Liver (tissue), 9 donors: ENCODE data around the gene SLIT1. TPM values are rescaled to one million over a fixed set of nuclear protein-coding genes. Genes with fewer than 3 reads are reported as not detected.

ENCODE experiments used
- DNase-seq: peaks from one replicate; pipeline ENCODE4 v3.0.0-alpha.2; 2017; ENCODE audit warnings: low spot score
- H3K27ac ChIP-seq, 2 donors: one replicate each; pipeline ENCODE4 v1.7.0; 2013; ENCODE audit warnings: inconsistent platforms in 2 of 2, low read length in 2 of 2, control low read depth in 1 of 2, low read depth in 1 of 2, mild to moderate bottlenecking in 1 of 2
- H3K27me3 ChIP-seq, 4 donors: one replicate each; pipeline versions ENCODE4 v1.6.1 to v1.7.0; 2013; ENCODE audit warnings: low read length in 3 of 4, inconsistent platforms in 1 of 4, mild to moderate bottlenecking in 1 of 4, moderate library complexity in 1 of 4; ENCODE audit not compliant: control insufficient read depth in 4 of 4, insufficient read depth in 4 of 4
- H3K36me3 ChIP-seq, 4 donors: one replicate each; pipeline versions ENCODE4 v1.6.1 to v1.7.0; 2013; ENCODE audit warnings: low read length in 3 of 4, mild to moderate bottlenecking in 3 of 4, low read depth in 1 of 4, moderate library complexity in 1 of 4; ENCODE audit not compliant: control insufficient read depth in 4 of 4, insufficient read depth in 3 of 4
- H3K4me1 ChIP-seq, 4 donors: one replicate each; pipeline versions ENCODE4 v1.6.1 to v1.7.0; 2013; ENCODE audit warnings: low read length in 3 of 4, mild to moderate bottlenecking in 3 of 4, moderate library complexity in 1 of 4; ENCODE audit not compliant: control insufficient read depth in 4 of 4, insufficient read depth in 4 of 4
- H3K4me3 ChIP-seq, 3 donors: one replicate each; pipeline versions ENCODE4 v1.6.1 to v1.7.0; 2013; ENCODE audit warnings: low read length in 3 of 3, control low read depth in 1 of 3, low read depth in 1 of 3, mild to moderate bottlenecking in 1 of 3
- H3K9ac ChIP-seq, 2 donors: one replicate each; pipeline ENCODE4 v1.7.0; 2013; ENCODE audit warnings: low read length in 2 of 2, mild to moderate bottlenecking in 2 of 2, moderate library complexity in 2 of 2, control low read depth in 1 of 2, low read depth in 1 of 2
- H3K9me3 ChIP-seq, 4 donors: one replicate each; pipeline versions ENCODE4 v1.6.1 to v1.7.0; 2013; ENCODE audit warnings: low read length in 3 of 4; ENCODE audit not compliant: control insufficient read depth in 4 of 4
- ATF3 ChIP-seq: IDR thresholded peaks from 2 replicates; pipeline ENCODE4 v1.6.1; 2016; ENCODE audit warnings: antibody characterized with exemption
- EGR1 ChIP-seq, 2 donors: IDR thresholded peaks; 2 replicates each; pipeline ENCODE4 v1.6.1; 2016 to 2018; ENCODE audit warnings: antibody characterized with exemption in 2 of 2, low read depth in 2 of 2
- FOXA1 ChIP-seq: IDR thresholded peaks from 2 replicates; pipeline ENCODE4 v1.6.1; 2016; ENCODE audit warnings: antibody characterized with exemption
- FOXA2 ChIP-seq: IDR thresholded peaks from 2 replicates; pipeline ENCODE4 v1.6.1; 2016; ENCODE audit warnings: antibody characterized with exemption
- GABPA ChIP-seq, 2 donors: IDR thresholded peaks in 1 of 2; conservative IDR thresholded peaks in 1 of 2; 2 replicates each; pipeline ENCODE4 v1.6.1; 2016; ENCODE audit warnings: antibody characterized with exemption in 2 of 2, mild to moderate bottlenecking in 1 of 2, moderate library complexity in 1 of 2
- HNF4A ChIP-seq, 2 donors: conservative IDR thresholded peaks; 2 replicates each; pipeline ENCODE4 v1.6.1; 2016; ENCODE audit warnings: antibody characterized with exemption in 2 of 2, mild to moderate bottlenecking in 2 of 2
- HNF4G ChIP-seq: IDR thresholded peaks from 2 replicates; pipeline ENCODE4 v1.6.1; 2016; ENCODE audit warnings: antibody characterized with exemption
- JUND ChIP-seq, 2 donors: IDR thresholded peaks; 2 replicates each; pipeline ENCODE4 v1.6.1; 2016; ENCODE audit warnings: antibody characterized with exemption in 2 of 2
- NR2F2 ChIP-seq: IDR thresholded peaks from 2 replicates; pipeline ENCODE4 v1.6.1; 2016; ENCODE audit warnings: antibody characterized with exemption
- RAD21 ChIP-seq, 2 donors: IDR thresholded peaks; 2 replicates each; pipeline ENCODE4 v1.6.1; 2016; ENCODE audit warnings: antibody characterized with exemption in 2 of 2, mild to moderate bottlenecking in 2 of 2
- RXRA ChIP-seq, 2 donors: IDR thresholded peaks; 2 replicates each; pipeline ENCODE4 v1.6.1; 2017 to 2018; ENCODE audit warnings: antibody characterized with exemption in 2 of 2, mild to moderate bottlenecking in 1 of 2
- TAF1 ChIP-seq: conservative IDR thresholded peaks from 2 replicates; pipeline ENCODE4 v1.6.1; 2016; ENCODE audit warnings: antibody characterized with exemption, mild to moderate bottlenecking
- YY1 ChIP-seq: IDR thresholded peaks from 2 replicates; pipeline ENCODE4 v1.6.1; 2016; ENCODE audit warnings: antibody characterized with exemption, mild to moderate bottlenecking
- WGBS: extraction: QIAGEN DNeasy Blood & Tissue Kit; methylation state at CpG from one replicate; pipeline ENCODE4 v1.1.7; 2013; 5-methylcytosine and 5-hydroxymethylcytosine counted together
- polyA plus RNA-seq, 2 donors: library from polyadenylated mRNA; stranded (reverse) in 1 of 2; unstranded in 1 of 2; fragments of 200-250 nt in 1 of 2; fragments of >200 nt in 1 of 2; fragmentation: Nextera tagmentation in 1 of 2; extraction: Ambion mirVana in 1 of 2; gene quantifications; one replicate each; pipeline versions ENCODE4 v1.2.1 to v1.2.3, GENCODE V29; 2013 to 2015
- total RNA-seq, 2 donors: library from RNA; depleted of rRNA; stranded (reverse); fragments of >200 nt; gene quantifications; one replicate each; pipeline ENCODE4 v1.2.3, GENCODE V29; 2014
- TF ChIP-seq, protein P1 (sequence below): IDR thresholded peaks from 2 replicates; pipeline ENCODE4 v1.6.1; 2016; ENCODE audit warnings: antibody characterized with exemption
- TF ChIP-seq, protein P2 (sequence below): IDR thresholded peaks from 2 replicates; pipeline ENCODE4 v1.6.1; 2016; ENCODE audit warnings: antibody characterized with exemption
- TF ChIP-seq, protein P3 (sequence below): fragments of 150-350 bp; IDR thresholded peaks from 2 replicates; pipeline ENCODE4 v1.5.1; 2017; ENCODE audit warnings: improper control_type of control experiment, low read depth, low read length; ENCODE audit not compliant: missing input control
- donor health status: healthy.
- donor health status: healthy.
- donor health status: healthy.
- donor health status: healthy.
- donor health status: healthy.

Gene SLIT1
- total and polyA plus RNA-seq, 4 donors, result under 0.01 to 0.14 (median 0.06) TPM

DNA sequence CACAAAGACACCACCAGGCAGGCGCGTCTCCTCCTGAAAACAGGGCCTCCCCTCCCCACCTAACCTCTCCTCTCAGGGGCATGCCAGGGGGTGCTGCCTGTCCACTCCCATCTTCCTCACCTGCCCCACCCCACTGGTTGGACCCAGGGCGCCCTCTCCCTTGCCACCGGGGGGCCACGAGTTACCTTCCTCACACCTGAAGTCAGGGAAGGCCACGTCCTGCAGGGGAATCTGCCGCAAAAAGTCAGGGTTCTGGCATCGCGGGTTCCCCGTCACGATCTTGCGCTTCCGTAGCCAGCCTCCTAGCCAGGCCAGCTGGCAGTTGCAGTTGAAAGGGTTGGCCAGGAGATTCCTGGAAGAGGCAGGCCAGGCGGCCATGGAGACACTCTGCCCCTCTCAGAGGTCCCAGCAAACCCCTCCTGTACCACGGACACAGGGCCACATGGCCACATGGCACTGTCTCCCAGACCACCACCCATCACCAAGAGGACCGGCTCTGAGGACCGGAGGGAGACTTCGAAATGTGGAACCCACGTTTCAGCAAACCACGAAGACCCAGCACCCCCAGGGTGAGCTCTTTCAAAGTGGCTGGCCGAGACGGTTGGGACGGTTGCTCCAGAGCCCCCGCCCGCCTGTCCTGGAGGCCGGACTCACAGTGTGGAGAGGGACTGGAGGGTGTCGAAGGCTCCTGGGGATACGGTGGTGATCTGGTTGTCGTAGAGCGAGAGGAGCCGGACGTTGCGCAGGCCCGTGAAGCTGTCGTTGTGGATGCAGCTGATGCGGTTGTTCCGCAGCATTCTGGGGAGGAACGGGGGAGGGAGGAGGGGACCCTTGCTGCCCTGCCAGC is 142.8 kb downstream of the SLIT1 start:
- Histone ChIP-seq H3K4me3 (no peak overlapping the region), H3K9ac (no peak overlapping the region), H3K4me1 (peaks cover 0 to 2% (median under 1%) of the 10 kb centered on the region in 4 donors), H3K36me3 (no peaks in the 10 kb centered on the region), H3K9me3 (no peaks in the 10 kb centered on the region), H3K27ac (no peak overlapping the region), H3K27me3 (no peaks in the 10 kb centered on the region)
- TF ChIP-seq RAD21 (IDR thresholded peaks at IDR 0.05) (no peak), NR2F2 (no peak), RXRA (IDR thresholded peaks at IDR 0.05) (no peak), HNF4A (conservative IDR thresholded peaks at IDR 0.05) (no peak)
- TF ChIP-seq, protein P1, sequence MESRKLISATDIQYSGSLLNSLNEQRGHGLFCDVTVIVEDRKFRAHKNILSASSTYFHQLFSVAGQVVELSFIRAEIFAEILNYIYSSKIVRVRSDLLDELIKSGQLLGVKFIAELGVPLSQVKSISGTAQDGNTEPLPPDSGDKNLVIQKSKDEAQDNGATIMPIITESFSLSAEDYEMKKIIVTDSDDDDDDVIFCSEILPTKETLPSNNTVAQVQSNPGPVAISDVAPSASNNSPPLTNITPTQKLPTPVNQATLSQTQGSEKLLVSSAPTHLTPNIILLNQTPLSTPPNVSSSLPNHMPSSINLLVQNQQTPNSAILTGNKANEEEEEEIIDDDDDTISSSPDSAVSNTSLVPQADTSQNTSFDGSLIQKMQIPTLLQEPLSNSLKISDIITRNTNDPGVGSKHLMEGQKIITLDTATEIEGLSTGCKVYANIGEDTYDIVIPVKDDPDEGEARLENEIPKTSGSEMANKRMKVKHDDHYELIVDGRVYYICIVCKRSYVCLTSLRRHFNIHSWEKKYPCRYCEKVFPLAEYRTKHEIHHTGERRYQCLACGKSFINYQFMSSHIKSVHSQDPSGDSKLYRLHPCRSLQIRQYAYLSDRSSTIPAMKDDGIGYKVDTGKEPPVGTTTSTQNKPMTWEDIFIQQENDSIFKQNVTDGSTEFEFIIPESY, result no peak
- WGBS, result 92% methylated on average over 38 of the region's 38 CpGs
- DNase-seq, result no peak

GRCh38 chr10:97042081-97042480 is 143.7 kb downstream of the SLIT1 start:
- DNase-seq, result no peak
- Histone ChIP-seq H3K9me3 (no peaks in the 10 kb centered on the region), H3K27ac (no peak overlapping the region), H3K9ac (no peak overlapping the region), H3K27me3 (no peaks in the 10 kb centered on the region), H3K4me3 (no peak overlapping the region), H3K36me3 (no peaks in the 10 kb centered on the region), H3K4me1 (peaks cover 0 to 10% (median 8%) of the 10 kb centered on the region in 4 donors)
- WGBS, result 90% methylated on average over 5 of the region's 5 CpGs
- no peak for TF ChIP-seq RXRA (IDR thresholded peaks at IDR 0.05)
- TF ChIP-seq TAF1, result no peak
- TF ChIP-seq, protein P2, sequence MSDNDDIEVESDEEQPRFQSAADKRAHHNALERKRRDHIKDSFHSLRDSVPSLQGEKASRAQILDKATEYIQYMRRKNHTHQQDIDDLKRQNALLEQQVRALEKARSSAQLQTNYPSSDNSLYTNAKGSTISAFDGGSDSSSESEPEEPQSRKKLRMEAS, result no peak
- TF ChIP-seq, protein P1, result no peak
- no peak for TF ChIP-seq FOXA2
- no peak for TF ChIP-seq HNF4G
- TF ChIP-seq FOXA1, result no peak
- no peak for TF ChIP-seq JUND (IDR thresholded peaks at IDR 0.05)
- TF ChIP-seq HNF4A (conservative IDR thresholded peaks at IDR 0.05), result no peak
- no peak for TF ChIP-seq GABPA (IDR thresholded peaks at IDR 0.05 in 1 of 2, conservative IDR thresholded peaks at IDR 0.05 in 1 of 2)
- no peak for TF ChIP-seq NR2F2
- TF ChIP-seq EGR1 (IDR thresholded peaks at IDR 0.05; ENCODE audit: low read depth in 2 of 2), result no peak
- no peak for TF ChIP-seq RAD21 (IDR thresholded peaks at IDR 0.05)
- TF ChIP-seq, protein P3, sequence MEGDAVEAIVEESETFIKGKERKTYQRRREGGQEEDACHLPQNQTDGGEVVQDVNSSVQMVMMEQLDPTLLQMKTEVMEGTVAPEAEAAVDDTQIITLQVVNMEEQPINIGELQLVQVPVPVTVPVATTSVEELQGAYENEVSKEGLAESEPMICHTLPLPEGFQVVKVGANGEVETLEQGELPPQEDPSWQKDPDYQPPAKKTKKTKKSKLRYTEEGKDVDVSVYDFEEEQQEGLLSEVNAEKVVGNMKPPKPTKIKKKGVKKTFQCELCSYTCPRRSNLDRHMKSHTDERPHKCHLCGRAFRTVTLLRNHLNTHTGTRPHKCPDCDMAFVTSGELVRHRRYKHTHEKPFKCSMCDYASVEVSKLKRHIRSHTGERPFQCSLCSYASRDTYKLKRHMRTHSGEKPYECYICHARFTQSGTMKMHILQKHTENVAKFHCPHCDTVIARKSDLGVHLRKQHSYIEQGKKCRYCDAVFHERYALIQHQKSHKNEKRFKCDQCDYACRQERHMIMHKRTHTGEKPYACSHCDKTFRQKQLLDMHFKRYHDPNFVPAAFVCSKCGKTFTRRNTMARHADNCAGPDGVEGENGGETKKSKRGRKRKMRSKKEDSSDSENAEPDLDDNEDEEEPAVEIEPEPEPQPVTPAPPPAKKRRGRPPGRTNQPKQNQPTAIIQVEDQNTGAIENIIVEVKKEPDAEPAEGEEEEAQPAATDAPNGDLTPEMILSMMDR, result no peak
- no peak for TF ChIP-seq ATF3
- TF ChIP-seq YY1, result no peak
